Testis (tissue), 3 donors: Measurements from ENCODE around the gene SIGLECL1. TPM values are rescaled to one million over a fixed set of nuclear protein-coding genes. Genes with fewer than 3 reads are reported as not detected.
"Not testable (repeated sequence)": the region's sequence is repeated elsewhere in the genome, so short reads cannot be mapped to it uniquely, and the experiment has no call there.

Experiments used
- DNase-seq: peaks from one replicate; pipeline ENCODE4 v3.0.0-alpha.2; 2019
- H3K27ac ChIP-seq, 2 donors: fragments of 200-600 bp; sonication (generic); one replicate each; pipeline ENCODE4 v1.5.1; 2019
- H3K27me3 ChIP-seq: fragments of 200-600 bp; sonication (generic); one replicate; pipeline ENCODE4 v1.5.1; 2019
- H3K36me3 ChIP-seq: fragments of 200-600 bp; sonication (generic); one replicate; pipeline ENCODE4 v1.5.1; 2017; ENCODE audit warnings: low read depth; ENCODE audit errors: missing control alignments
- H3K4me1 ChIP-seq: fragments of 200-600 bp; sonication (generic); one replicate; pipeline ENCODE4 v1.5.1; 2019
- H3K4me3 ChIP-seq, 2 donors: fragments of 200-600 bp; sonication (generic); one replicate each; pipeline ENCODE4 v1.5.1; 2017 to 2019
- H3K9me3 ChIP-seq: fragments of 200-600 bp; sonication (generic); one replicate; pipeline ENCODE4 v1.5.1; 2017
- CTCF ChIP-seq, 3 experiments: fragments of 450-650 bp in 2 of 3; fragments of 200-600 bp in 1 of 3; sonication (generic) in 1 of 3; IDR thresholded peaks; one replicate each; pipeline ENCODE4 v1.5.1; 2016 to 2019; ENCODE audit warnings: antibody characterized with exemption in 3 of 3, mild to moderate bottlenecking in 2 of 3, moderate library complexity in 1 of 3
- POLR2A ChIP-seq: fragments of 450-650 bp; IDR thresholded peaks from one replicate; pipeline ENCODE4 v1.6.1; 2017; ENCODE audit warnings: antibody characterized with exemption, mild to moderate bottlenecking, moderate library complexity
- WGBS, 2 donors: methylation state at CpG; one replicate each; pipeline ENCODE4 v1.1.5; 2018; 5-methylcytosine and 5-hydroxymethylcytosine counted together
- intact Hi-C: fragments of 100-400 bp; cut with DNase I; formaldehyde crosslinking; loops from one replicate; pipeline ENCODE4 v1.15.1; 2023; ENCODE audit warnings: low total_unique reads
- polyA plus RNA-seq: library from polyadenylated mRNA; stranded (reverse); fragments of 350-450 nt; fragmentation: Illumina TruSeq; extraction: RNeasy Lipid Tissue Mini Kit (QIAGEN cat#74804); gene quantifications from one replicate; pipeline ENCODE4 v1.2.3, GENCODE V29; 2014; ENCODE audit warnings: low read depth, low replicate concordance; ENCODE audit not compliant: insufficient read depth
- total RNA-seq, 2 donors: library from RNA; depleted of rRNA; stranded (reverse); fragments of >200 nt; gene quantifications; one replicate each; pipeline ENCODE4 v1.2.3, GENCODE V29; 2016

Gene SIGLECL1
- total and polyA plus RNA-seq, 3 donors from 2014 or later, result 18.7 to 103 (median 23.8) TPM

GRCh38 chr19:51207747-51208146 is 43.1 kb upstream of the SIGLECL1 start:
- Histone ChIP-seq H3K9me3 (no peaks in the 10 kb centered on the region), H3K4me3 (no peak overlapping the region), H3K36me3 (no peaks in the 10 kb centered on the region), H3K27me3 (no peaks in the 10 kb centered on the region), H3K4me1 (no peaks in the 10 kb centered on the region), H3K27ac (no peak overlapping the region)
- intact Hi-C loops, result no loop called here
- 38 to 75% methylated on average over 1 to 2 of the region's 2 CpGs for WGBS, 2 donors
- no peak for TF ChIP-seq CTCF (IDR thresholded peaks at IDR 0.05)
- DNase-seq, result no peak

GRCh38 chr19:51210191-51210784 is 40.6 kb upstream of the SIGLECL1 start:
- no peak overlapping the region for H3K4me3 ChIP-seq
- intact Hi-C loops, result no loop called here
- H3K9me3 ChIP-seq, result no peaks in the 10 kb centered on the region
- WGBS, 2 donors, result 80 to 89% methylated on average over 6 of the region's 6 CpGs
- TF ChIP-seq CTCF (IDR thresholded peaks at IDR 0.05), result no peak
- no peak for TF ChIP-seq POLR2A
- no peak for DNase-seq
- H3K4me1 ChIP-seq, result no peaks in the 10 kb centered on the region
- H3K27ac ChIP-seq, result no peak overlapping the region
- H3K27me3 ChIP-seq, result no peaks in the 10 kb centered on the region
- no peaks in the 10 kb centered on the region for H3K36me3 ChIP-seq

GRCh38 chr19:51210874-51211361 is 40.0 kb upstream of the SIGLECL1 start:
- H3K36me3 ChIP-seq, H3K4me1 ChIP-seq, DNase-seq, H3K27ac ChIP-seq, H3K4me3 ChIP-seq, intact Hi-C loops, H3K9me3 ChIP-seq, H3K27me3 ChIP-seq: not testable (repeated sequence)
- WGBS, 2 donors, result 80% methylated on average over 11 to 13 of the region's 13 CpGs

GRCh38 chr19:51211833-51212232 is 39.0 kb upstream of the SIGLECL1 start:
- intact Hi-C loops, result no loop called here
- Histone ChIP-seq H3K9me3 (no peaks in the 10 kb centered on the region), H3K4me1 (no peaks in the 10 kb centered on the region), H3K27ac (no peak overlapping the region), H3K27me3 (no peaks in the 10 kb centered on the region), H3K4me3 (no peak overlapping the region), H3K36me3 (no peaks in the 10 kb centered on the region)
- DNase-seq, result no peak
- TF ChIP-seq POLR2A, result no peak
- TF ChIP-seq CTCF (IDR thresholded peaks at IDR 0.05), result no peak
- 89 to 91% methylated on average over 9 of the region's 9 CpGs for WGBS, 2 donors

- H3K27me3 ChIP-seq, result no peaks in the 10 kb centered on the region
- intact Hi-C loops, result no loop called here
- TF ChIP-seq POLR2A, result no peak
- TF ChIP-seq CTCF (IDR thresholded peaks at IDR 0.05), result no peak
- no peaks in the 10 kb centered on the region for H3K4me1 ChIP-seq
- no peak for DNase-seq
- no peaks in the 10 kb centered on the region for H3K36me3 ChIP-seq
- H3K9me3 ChIP-seq, result no peaks in the 10 kb centered on the region
- H3K4me3 ChIP-seq, result no peak overlapping the region
- H3K27ac ChIP-seq, result no peak overlapping the region
- WGBS, 2 donors, result 75 to 87% methylated on average over 1 of the region's 1 CpG
Observed at GRCh38 chr19:51219307-51219706, 31.6 kb upstream of the SIGLECL1 start.
